Measurements from ENCODE around the gene CLN3. TPM values are rescaled to one million over a fixed set of nuclear protein-coding genes. Genes with fewer than 3 reads are reported as not detected.

Gene CLN3
- total and polyA plus RNA-seq, 9 of the 15 experiments (the other 6 are each of a cell fraction or from before 2014, with no cell fraction given), result 2.5 to 27.1 (median 11.6) TPM

GRCh38 chr16:28494121-28494851 lies 2.4 kb upstream of the CLN3 start, which contains the start of gene APOBR:
APOBR (plus strand) TSS chr16:28494643; CDS start chr16:28494682, 39 bp downstream.
- 18% methylated on average over 11 of the region's 12 CpGs for WGBS (ENCODE audit: insufficient coverage, low coverage, missing lambda C conversion rate)
- Histone ChIP-seq H3K36me3 (ENCODE audit: control insufficient read depth, insufficient read depth, low read length) (peaks cover 2% of the 10 kb centered on the region; the same call in 2 of the 3 replicates), H3K27me3 (ENCODE audit: control insufficient read depth in 2 of 2, insufficient read depth in 2 of 2, low read length in 2 of 2) (no peaks in the 10 kb centered on the region), H3K4me1 (replicated peaks in 1 of 2; ENCODE audit: control insufficient read depth in 2 of 2, insufficient read depth in 2 of 2, low read length in 2 of 2) (peaks cover 13 to 55% of the 10 kb centered on the region in 2 experiments), H2AFZ (ENCODE audit: low read depth, low read length) (peak within 1 kb of the TSS; percentile 92), H3K9me3 (replicated peaks; ENCODE audit: control insufficient read depth, insufficient read depth, low read depth, low read length) (no peaks in the 10 kb centered on the region), H3K9me1 (ENCODE audit: control insufficient read depth, insufficient read depth, low read length) (no peaks in the 10 kb centered on the region), H3K4me3 (peak within 1 kb of the TSS; percentile 25), H4K20me1 (replicated peaks; ENCODE audit: control insufficient read depth, insufficient read depth, low read length) (no peaks in the 10 kb centered on the region), H3K9ac (ENCODE audit: insufficient read depth in 1 of 2, low read depth in 2 of 2, low read length in 2 of 2) (peak within 1 kb of the TSS; percentile 55 to 87), H3K27ac (ENCODE audit: extremely low read depth, low read depth, low read length) (peak within 1 kb of the TSS; percentile 71), H3K4me2 (ENCODE audit: insufficient read depth, low read length) (peak within 1 kb of the TSS; percentile 74), H3K79me2 (ENCODE audit: control insufficient read depth, insufficient read depth, low read length) (peaks cover 8% of the 10 kb centered on the region; the same call in 2 of the 3 replicates)
- BruUV-seq (replicated peaks), result no TSS peak
- CTCF ChIA-PET (ENCODE audit: low intra/inter-chr PET ratio), result no interaction called here
- FAIRE-seq, result peak; percentile 91
- in situ Hi-C loops (cut with MboI) (loop anchor here (25.0 kb wide), 1 partner anchor 1718 kb away; no protein-coding TSS in a partner anchor), intact Hi-C loops (cut with micrococcal nuclease) (no loop called here)
- peak; percentile 30 to 71 (median 55) for DNase-seq (ENCODE audit: extremely low read depth in 1 of 4, low spot score in 3 of 4)
- peak; percentile 60 for ATAC-seq
- POLR2A ChIA-PET, result no interaction called here
- TF ChIP-seq, protein P1, sequence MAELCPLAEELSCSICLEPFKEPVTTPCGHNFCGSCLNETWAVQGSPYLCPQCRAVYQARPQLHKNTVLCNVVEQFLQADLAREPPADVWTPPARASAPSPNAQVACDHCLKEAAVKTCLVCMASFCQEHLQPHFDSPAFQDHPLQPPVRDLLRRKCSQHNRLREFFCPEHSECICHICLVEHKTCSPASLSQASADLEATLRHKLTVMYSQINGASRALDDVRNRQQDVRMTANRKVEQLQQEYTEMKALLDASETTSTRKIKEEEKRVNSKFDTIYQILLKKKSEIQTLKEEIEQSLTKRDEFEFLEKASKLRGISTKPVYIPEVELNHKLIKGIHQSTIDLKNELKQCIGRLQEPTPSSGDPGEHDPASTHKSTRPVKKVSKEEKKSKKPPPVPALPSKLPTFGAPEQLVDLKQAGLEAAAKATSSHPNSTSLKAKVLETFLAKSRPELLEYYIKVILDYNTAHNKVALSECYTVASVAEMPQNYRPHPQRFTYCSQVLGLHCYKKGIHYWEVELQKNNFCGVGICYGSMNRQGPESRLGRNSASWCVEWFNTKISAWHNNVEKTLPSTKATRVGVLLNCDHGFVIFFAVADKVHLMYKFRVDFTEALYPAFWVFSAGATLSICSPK (IDR thresholded peaks at IDR 0.05; ENCODE audit: borderline replicate concordance), result no peak
- TF ChIP-seq GTF3C2 (IDR thresholded peaks at IDR 0.05; ENCODE audit: borderline replicate concordance, extremely low read depth, insufficient read length) (no peak), FOXK2 (conservative IDR thresholded peaks at IDR 0.05 in 1 of 2, IDR thresholded peaks at IDR 0.05 in 1 of 2; ENCODE audit: low read depth in 2 of 2) (peak; percentile 24 to 27; a peak in 2 of 4 replicates), CREB3L1 (IDR thresholded peaks at IDR 0.05; ENCODE audit: borderline replicate concordance, low read depth) (no peak), NR3C1 (CRISPR knock-in tag; IDR thresholded peaks at IDR 0.05) (no peak), ZNF165 (CRISPR knock-in tag; IDR thresholded peaks at IDR 0.05; ENCODE audit: borderline replicate concordance) (no peak), TBP (optimal IDR thresholded peaks at IDR 0.05; ENCODE audit: low read depth, low read length) (no peak)
- TF ChIP-seq, protein P2, sequence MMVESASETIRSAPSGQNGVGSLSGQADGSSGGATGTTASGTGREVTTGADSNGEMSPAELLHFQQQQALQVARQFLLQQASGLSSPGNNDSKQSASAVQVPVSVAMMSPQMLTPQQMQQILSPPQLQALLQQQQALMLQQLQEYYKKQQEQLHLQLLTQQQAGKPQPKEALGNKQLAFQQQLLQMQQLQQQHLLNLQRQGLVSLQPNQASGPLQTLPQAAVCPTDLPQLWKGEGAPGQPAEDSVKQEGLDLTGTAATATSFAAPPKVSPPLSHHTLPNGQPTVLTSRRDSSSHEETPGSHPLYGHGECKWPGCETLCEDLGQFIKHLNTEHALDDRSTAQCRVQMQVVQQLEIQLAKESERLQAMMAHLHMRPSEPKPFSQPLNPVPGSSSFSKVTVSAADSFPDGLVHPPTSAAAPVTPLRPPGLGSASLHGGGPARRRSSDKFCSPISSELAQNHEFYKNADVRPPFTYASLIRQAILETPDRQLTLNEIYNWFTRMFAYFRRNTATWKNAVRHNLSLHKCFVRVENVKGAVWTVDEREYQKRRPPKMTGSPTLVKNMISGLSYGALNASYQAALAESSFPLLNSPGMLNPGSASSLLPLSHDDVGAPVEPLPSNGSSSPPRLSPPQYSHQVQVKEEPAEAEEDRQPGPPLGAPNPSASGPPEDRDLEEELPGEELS (CRISPR knock-in tag; IDR thresholded peaks at IDR 0.05; ENCODE audit: borderline replicate concordance), result no peak
- TF ChIP-seq, protein P3, sequence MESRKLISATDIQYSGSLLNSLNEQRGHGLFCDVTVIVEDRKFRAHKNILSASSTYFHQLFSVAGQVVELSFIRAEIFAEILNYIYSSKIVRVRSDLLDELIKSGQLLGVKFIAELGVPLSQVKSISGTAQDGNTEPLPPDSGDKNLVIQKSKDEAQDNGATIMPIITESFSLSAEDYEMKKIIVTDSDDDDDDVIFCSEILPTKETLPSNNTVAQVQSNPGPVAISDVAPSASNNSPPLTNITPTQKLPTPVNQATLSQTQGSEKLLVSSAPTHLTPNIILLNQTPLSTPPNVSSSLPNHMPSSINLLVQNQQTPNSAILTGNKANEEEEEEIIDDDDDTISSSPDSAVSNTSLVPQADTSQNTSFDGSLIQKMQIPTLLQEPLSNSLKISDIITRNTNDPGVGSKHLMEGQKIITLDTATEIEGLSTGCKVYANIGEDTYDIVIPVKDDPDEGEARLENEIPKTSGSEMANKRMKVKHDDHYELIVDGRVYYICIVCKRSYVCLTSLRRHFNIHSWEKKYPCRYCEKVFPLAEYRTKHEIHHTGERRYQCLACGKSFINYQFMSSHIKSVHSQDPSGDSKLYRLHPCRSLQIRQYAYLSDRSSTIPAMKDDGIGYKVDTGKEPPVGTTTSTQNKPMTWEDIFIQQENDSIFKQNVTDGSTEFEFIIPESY (CRISPR knock-in tag; IDR thresholded peaks at IDR 0.05), result no peak
